Mammary epithelial cell (primary cell): Measurements from ENCODE around the gene DPM2.

Experiments
- EZH2 ChIP-seq: IDR thresholded peaks from 2 replicates; pipeline ENCODE4 v1.6.1; 2012; ENCODE audit warnings: low read length, inconsistent platforms, borderline replicate concordance
- TF ChIP-seq, protein P1 (sequence below), 2 donors: IDR thresholded peaks in 1 of 2; conservative IDR thresholded peaks in 1 of 2; 2 replicates each; pipeline ENCODE4 v1.5.1; 2011 to 2012; ENCODE audit warnings: inconsistent platforms in 2 of 2, low read length in 2 of 2, mild to moderate bottlenecking in 2 of 2, control low read depth in 1 of 2, low read depth in 1 of 2; ENCODE audit not compliant: insufficient read depth in 1 of 2; ENCODE audit errors: extremely low read depth in 1 of 2

DNA sequence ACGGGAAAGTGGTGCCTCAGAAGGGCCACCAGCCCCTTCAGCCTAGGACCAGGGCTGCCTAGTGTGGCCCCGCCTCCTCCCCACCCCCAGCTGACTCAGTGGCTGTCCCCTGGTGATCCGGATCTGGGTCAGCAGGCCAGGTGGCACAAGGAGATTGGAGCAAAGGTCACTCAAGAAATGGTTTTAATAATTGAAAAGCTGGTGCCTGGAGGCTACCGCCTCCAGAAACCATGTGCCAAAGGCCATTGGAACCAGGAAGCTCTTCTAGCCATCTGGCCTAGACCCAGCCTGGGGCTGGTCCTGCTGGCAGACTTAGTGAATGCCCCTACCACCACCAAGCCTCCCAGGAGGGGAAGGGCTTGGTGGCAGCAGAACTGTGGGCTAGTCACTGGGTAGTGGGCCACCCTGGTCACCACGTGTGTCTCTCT lies 22.3 kb downstream of the DPM2 start:
- TF ChIP-seq, protein P1, sequence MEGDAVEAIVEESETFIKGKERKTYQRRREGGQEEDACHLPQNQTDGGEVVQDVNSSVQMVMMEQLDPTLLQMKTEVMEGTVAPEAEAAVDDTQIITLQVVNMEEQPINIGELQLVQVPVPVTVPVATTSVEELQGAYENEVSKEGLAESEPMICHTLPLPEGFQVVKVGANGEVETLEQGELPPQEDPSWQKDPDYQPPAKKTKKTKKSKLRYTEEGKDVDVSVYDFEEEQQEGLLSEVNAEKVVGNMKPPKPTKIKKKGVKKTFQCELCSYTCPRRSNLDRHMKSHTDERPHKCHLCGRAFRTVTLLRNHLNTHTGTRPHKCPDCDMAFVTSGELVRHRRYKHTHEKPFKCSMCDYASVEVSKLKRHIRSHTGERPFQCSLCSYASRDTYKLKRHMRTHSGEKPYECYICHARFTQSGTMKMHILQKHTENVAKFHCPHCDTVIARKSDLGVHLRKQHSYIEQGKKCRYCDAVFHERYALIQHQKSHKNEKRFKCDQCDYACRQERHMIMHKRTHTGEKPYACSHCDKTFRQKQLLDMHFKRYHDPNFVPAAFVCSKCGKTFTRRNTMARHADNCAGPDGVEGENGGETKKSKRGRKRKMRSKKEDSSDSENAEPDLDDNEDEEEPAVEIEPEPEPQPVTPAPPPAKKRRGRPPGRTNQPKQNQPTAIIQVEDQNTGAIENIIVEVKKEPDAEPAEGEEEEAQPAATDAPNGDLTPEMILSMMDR (conservative IDR thresholded peaks at IDR 0.05 in 1 of 2, IDR thresholded peaks at IDR 0.05 in 1 of 2; ENCODE audit: extremely low read depth in 1 of 2, insufficient read depth in 1 of 2, low read depth in 1 of 2, low read length in 2 of 2), result no peak
- no peak for TF ChIP-seq EZH2
